B cell (primary cell): ENCODE measurements around the gene CTDSP2.

Experiments used
- EZH2 ChIP-seq: IDR thresholded peaks from 2 replicates; pipeline ENCODE4 v1.6.1; 2012; ENCODE audit warnings: borderline replicate concordance, low read depth, mild to moderate bottlenecking, moderate library complexity, low read length; ENCODE audit not compliant: insufficient read depth, poor library complexity, severe bottlenecking
- TF ChIP-seq, protein P1 (sequence below): fragments of 200-600 bp; IDR thresholded peaks from one replicate; pipeline ENCODE4 v1.8.0; 2022; ENCODE audit warnings: antibody characterized with exemption, mild to moderate bottlenecking

DNA sequence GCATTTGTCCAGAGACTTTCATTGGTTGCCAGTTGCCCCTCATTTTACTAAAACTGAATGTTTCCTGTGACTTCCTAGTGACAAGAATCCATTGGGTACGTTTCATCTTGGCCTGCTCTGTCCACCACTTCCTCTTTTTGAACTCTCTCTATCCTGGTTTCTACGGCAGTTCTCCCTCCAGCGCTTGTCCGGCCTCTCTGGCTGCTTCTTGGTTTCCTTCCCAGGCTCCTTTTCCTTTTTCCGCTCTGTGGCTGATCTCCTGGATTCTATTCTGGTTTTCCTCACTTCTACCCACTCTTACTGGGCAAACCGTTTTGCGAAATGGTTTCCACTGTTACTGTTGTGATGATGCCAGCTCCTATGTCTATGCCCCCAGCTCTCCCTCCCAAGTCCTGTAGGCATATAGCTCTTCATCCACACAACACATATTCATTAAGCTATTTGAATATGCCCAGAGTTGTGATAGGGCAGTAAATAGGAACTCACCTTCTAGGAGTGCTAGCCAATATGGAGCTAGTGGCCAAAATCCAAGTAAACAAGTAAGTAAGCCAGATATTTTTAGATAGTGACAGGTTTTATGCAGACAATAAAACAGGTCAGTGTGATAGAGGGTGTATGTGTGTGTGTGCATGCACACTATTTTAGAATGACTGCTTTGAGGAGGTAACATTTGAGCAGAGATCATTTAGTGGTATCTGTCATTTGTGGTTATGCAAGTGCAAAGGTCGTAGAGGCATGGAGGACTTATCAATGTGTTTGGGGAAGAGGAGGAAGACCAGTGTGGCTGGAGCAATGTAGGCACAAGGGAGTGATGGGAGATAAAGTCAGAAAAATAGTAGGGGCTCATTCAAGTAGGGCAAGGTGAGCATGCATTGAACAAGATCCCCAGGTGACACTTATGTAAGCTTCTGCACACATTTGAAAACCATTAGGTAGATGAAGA lies 27.9 kb upstream of the CTDSP2 start:
- TF ChIP-seq, protein P1, sequence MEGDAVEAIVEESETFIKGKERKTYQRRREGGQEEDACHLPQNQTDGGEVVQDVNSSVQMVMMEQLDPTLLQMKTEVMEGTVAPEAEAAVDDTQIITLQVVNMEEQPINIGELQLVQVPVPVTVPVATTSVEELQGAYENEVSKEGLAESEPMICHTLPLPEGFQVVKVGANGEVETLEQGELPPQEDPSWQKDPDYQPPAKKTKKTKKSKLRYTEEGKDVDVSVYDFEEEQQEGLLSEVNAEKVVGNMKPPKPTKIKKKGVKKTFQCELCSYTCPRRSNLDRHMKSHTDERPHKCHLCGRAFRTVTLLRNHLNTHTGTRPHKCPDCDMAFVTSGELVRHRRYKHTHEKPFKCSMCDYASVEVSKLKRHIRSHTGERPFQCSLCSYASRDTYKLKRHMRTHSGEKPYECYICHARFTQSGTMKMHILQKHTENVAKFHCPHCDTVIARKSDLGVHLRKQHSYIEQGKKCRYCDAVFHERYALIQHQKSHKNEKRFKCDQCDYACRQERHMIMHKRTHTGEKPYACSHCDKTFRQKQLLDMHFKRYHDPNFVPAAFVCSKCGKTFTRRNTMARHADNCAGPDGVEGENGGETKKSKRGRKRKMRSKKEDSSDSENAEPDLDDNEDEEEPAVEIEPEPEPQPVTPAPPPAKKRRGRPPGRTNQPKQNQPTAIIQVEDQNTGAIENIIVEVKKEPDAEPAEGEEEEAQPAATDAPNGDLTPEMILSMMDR: no peak
- TF ChIP-seq EZH2: no peak
